SW 1271 (cell line): ENCODE measurements around the gene SLC25A33.
"Not testable (repeated sequence)": the region's sequence is repeated elsewhere in the genome, so short reads cannot be mapped to it uniquely, and the experiment has no call there.

Source experiments
- DNase-seq, 2 experiments: peaks; one replicate each; lab custom pipeline; 2025; lab: John Stamatoyannopoulos, UW

SLC25A33 gene

DNA sequence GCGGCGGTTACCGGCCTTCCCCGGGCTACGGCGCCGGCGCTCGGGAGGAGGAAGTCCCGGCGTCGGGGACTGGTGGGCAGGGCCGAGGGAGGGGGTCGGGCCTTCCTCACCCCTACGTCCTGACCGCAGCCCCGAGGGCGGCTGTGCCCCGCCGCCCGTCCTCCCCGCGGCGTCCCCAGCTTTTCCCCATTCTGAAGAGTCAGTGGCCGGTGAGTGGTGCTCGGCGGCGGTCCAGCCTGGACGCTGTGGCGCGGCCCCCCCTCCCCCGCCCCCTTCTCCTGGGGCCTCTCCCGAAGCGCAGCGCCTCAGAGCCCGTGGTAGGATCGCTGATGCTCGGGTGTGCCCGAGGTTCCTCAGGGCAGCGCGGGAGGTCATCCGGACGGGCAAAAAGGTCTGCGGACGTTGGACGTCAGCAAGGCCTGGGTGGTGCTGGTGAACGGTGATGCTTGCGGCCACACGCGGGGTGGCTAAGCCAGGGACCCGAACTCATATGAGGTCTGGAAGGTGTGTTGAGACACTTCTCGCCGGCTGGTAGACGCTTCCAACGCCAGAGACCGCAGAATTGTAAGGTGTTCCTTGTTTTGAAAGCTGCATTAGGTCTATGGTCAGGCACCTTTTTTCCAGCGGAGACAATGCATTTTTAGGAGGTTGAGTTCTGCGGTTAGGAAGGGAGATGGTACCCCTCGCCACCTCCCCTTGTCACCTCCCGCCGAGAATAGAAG lies 725 bp downstream of the SLC25A33 start:
- peak in 1 of 2 experiments; percentile 12 for DNase-seq

GRCh38 chr1:9542430-9542829 lies 3.2 kb downstream of the SLC25A33 start:
- no peak for DNase-seq

GRCh38 chr1:9544926-9545325 lies 5.7 kb downstream of the SLC25A33 start:
- no peak for DNase-seq

GRCh38 chr1:9549955-9550546 lies 10.8 kb downstream of the SLC25A33 start:
- DNase-seq: no peak

GRCh38 chr1:9551984-9552383 lies 12.7 kb downstream of the SLC25A33 start:
- no peak for DNase-seq

DNA sequence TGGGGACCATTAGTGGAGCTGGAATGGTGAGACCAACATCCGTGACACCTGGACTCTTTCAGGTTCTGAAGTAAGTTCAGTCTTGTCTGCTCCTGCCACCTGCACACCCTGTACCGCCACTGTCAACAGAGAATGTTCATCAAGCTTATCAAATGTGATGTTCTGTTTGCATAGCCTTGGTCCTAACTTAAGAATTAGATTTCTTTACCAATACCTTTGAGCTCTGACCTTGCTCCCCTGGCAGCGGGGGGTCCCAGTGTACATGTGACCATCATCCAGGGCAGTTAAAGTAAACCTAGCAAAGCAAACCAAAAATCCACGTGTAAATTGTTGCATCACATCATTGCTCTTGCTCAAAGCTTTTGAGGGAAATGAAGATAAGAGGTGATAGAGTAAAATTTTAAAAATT lies 14.5 kb downstream of the SLC25A33 start:
- DNase-seq: no peak

GRCh38 chr1:9555942-9556341 lies 16.7 kb downstream of the SLC25A33 start:
- no peak for DNase-seq

GRCh38 chr1:9557624-9558023 lies 18.4 kb downstream of the SLC25A33 start:
- DNase-seq: no peak

DNA sequence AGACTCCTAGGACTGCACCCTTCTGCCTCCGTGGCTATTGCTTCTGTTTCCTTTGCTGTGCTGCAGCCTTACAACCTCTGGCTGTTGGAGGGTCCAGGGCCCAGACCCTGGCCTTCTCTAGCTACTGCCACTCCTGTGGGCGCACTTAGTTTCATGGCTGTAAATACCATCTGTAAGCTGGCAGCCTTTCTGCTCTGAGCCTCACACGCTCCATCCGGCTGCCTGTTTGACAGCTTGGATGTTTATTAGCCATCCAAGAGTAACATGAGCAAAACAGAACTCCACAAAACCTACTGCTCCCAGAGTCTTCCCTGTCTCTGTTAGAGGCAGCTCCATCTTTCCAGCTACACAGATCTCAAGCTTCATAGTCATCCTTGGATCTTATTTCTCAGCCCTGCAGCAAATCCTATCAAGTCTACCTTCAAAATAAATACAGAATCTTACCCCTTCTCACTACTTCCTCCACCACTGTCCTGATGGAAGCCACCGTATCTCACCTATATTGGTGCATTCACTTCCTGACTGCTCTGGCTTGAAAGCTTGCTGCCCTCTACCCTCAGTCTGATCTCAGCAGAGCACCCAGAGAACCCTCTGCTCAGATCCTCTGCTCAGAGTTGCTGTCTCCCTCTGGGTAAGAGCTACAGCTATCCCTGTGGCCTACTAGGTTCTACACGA lies 19.1 kb downstream of the SLC25A33 start:
- no peak for DNase-seq

- DNase-seq: no peak
These were observed 19.8 kb downstream of the SLC25A33 start for GRCh38 chr1:9558946-9559545.

DNA sequence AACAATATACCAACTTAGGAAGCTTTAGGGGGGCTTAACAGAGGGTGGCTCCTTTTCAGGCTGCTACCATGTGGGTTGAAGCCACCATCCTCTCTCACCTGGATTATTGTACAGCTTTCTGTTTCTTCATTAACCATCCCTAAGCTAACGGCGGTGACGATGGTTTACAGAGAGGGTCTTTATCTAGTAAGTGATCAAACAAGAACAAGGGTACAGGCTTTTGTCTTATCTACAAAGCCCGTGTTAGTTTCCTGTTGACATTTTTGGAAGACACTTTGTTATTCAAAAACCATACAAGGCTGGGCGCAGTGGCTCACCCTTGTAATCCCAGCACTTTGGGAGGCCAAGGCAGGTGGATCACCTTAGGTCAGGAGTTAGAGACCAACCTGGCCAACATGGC lies 20.4 kb downstream of the SLC25A33 start:
- no peak for DNase-seq

- not testable (repeated sequence) for DNase-seq
These were observed 20.8 kb downstream of the SLC25A33 start for GRCh38 chr1:9560090-9560489.

GRCh38 chr1:9561429-9561828 lies 22.2 kb downstream of the SLC25A33 start:
- peak in 1 of 2 experiments; percentile 43 for DNase-seq

DNA sequence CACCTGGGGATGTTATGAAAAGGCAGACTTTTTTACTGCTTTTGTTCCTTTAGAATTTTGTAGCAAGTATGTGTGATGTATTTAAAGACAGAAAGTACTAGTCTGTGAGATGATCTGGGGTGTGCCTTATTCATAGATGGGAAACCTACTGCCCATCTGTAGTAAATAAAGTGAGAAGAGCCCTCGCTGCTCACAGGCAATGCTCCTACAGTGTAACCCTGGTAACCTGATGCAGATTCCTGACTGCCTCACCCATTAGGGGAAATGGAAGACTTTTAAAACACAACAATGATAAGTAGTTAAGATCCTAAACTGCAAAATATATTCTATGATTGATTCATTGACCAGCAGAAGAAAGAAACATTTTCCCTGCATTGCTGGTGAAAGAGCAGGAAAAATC lies 30.0 kb downstream of the SLC25A33 start:
- DNase-seq: no peak

GRCh38 chr1:9570886-9571529 lies 31.7 kb downstream of the SLC25A33 start:
- not testable (repeated sequence) for DNase-seq

GRCh38 chr1:9573723-9574122 lies 34.5 kb downstream of the SLC25A33 start:
- DNase-seq: peak in 1 of 2 experiments; percentile 8

- no peak for DNase-seq
These were observed 36.2 kb downstream of the SLC25A33 start for GRCh38 chr1:9575486-9575885.

- DNase-seq: no peak
These were observed 37.6 kb downstream of the SLC25A33 start for GRCh38 chr1:9576903-9577302.

DNA sequence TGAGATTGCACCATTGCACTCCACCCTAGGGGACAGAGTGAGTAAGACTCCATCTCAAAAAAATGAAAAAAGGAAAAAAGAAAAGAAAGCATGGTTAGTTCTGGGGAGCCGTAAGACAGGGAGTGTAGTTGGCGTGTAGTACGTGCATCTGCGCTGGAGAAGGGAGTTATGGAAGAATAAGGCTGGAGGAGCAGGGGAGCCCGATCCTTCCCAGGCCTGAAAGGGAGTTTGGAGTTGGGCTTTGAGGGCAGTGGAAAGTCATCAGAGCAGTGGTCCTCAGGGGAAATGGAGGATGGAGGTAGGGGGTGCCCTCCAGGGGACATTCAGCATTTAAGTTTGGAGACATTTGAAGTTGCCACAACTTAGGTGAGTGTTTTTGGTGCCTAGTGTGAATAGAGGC lies 38.2 kb downstream of the SLC25A33 start:
- no peak for DNase-seq

DNA sequence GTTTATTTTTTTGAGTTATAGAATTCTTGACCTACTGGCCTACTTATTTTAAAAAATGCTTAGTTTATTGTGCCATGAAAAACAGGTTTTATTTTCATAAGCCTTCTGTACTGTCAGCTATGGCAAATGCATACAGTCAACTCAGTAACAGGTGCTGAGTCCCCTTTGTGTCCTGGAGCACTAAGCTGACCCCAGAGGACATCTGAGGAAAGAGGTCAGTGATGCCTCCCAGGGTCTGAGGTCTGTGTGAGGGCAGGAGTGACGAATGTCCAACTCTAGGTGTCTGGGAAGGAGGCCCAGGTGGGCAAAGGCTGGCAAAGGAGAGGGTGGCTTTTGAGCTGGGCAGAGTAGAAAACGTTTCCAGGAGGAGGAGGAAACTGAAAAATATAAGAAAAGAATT lies 41.7 kb downstream of the SLC25A33 start:
- no peak for DNase-seq

- no peak for DNase-seq
These were observed 47.0 kb downstream of the SLC25A33 start for GRCh38 chr1:9586147-9586766.
